ENCODE data around the gene PGBD5.
A peak's percentile ranks its signal among the peaks of the same experiment; 100 is the strongest.

The PGBD5 gene

DNA sequence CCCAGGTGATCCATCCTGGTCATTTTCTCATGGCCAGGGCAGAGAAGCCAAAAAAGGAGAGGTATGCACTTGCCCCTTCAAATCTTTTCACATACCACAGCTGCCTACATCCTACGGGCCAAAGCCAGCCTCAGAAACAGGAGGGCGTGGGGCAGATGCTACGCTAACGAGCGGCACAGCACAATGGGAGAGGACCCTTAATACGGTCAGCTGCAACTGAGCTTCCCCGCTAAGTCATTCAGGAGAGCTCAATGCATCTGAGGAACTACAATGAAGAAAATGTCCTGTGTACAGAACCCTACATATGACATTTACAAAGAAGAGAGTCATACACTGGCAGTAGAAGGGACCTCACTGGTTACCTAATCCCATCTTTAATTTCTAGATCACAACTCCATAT, 78.2 kb downstream of the PGBD5 start:
- no peak for DNase-seq (ENCODE audit: low spot score)

DNA sequence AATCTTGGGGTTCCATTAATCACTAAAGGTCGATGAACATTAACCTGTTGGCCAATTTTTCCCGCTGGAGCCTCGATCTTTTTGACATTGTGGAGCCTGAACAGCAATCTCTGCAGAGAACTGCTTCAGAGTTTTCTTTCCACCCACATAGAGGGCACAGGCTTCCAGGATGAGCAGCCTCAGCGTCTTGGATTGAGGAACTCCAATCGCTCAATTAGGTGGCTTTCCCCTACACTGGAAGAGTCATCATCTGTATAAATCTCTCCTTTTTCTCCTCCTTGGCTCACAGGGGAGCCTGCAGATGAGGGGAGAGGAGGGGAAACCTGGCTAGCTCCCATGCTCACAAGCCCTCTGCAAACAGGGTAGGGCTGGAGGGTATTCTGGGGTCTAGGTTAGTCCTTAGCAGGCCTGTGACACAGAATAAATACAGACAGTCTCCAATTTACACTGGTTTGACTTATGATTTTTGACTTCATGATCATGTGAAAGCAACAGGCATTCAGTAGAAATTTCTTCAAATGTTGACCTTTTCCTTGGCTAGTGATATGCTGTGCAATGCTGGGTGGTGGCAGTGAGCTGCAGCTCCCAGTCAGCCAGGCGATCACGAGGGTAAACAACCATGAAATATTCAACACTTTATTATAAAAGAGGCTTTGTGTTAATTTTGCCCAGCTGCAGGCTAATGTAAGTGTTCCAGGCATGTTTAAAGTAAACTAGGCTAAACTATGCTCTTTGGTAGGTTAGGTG, 80.8 kb downstream of the PGBD5 start:
- DNase-seq (ENCODE audit: low spot score): no peak

DNA sequence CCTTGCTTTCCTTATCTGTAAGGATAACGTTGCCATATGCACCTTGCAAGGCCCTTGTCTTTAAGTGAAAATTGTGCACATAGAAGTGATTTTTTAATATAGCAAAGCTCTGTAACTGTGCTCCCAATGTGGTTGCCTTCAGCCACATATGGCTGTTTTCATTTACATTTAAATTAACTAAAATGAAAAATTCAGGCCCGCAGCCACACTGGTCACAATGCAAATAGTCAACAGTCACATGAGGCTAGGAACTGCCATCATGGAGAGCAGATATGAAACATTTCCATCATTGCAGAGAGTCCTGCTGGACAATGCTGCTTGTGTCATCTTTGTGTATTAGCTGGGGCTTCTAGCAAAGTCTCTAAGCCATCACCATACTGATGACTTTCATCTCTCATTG, 83.4 kb downstream of the PGBD5 start:
- no peak for DNase-seq (ENCODE audit: low spot score)

DNA sequence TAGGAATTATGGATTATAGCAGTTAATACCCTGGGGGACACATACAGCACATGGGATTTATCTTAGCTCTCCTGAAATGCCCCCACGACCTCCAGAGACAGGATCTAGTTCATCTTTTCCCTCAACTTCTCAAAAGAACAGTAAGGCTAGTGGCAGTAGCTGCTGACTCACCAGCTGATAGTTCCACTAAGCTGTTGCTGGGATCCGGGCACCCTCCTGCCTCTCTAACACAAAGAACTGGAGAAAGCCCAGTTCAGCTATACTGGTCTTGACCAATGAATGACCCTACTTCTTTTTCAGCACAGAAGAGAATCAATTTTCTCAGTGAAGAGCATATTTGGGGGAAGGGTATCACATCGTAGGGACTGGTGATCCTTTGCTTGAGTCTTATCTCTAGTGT, 84.1 kb downstream of the PGBD5 start:
- DNase-seq (ENCODE audit: low spot score): no peak

DNA sequence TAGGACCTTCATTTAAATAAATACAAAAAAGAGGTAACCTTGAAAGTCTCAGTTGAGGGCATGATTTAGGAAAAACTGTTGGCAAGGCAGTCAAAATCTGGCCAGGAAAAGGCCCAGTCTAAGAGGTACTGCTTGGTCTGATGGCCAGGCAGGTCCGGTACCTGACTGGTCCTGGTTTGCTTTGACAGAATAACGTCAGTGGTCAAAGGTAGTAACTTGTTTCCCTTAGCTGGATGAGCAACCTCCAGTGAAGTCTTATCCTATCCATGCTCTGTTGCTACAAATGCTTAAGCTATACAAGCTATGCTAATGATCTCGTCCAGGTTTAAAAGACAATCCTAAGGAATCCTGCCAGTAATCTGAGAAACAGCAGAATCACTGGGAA, 85.0 kb downstream of the PGBD5 start:
- DNase-seq (ENCODE audit: low spot score): no peak

DNA sequence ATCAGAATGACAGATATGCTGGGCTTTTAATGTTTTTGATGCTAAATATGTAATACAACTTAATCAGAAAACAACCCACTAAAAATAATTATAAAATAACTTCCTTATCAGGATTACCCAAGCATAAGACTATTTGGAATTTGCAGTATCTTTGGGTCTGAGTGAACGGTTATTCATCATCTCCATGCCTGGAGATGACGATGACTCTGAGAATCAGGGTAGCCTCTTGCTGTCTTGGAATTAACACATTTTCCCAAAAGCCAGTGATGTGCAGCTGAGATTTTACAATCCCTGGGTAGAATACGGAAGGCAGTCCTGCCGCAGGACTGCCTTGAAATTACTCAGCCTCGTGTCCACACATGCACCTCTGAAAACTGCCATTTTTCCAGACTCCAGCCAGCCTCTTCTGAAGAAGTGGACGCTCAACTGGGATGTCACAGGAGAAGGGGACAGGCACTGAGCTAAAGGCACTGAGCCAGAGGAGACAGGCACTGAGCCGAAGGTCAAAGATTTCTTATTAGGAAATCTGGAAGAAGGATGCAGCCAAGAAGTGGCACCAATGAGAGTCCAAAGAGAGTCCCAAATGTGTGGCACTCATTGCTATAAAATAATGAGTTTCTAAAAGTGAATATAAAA, 85.5 kb downstream of the PGBD5 start:
- DNase-seq (ENCODE audit: low spot score): no peak

DNA sequence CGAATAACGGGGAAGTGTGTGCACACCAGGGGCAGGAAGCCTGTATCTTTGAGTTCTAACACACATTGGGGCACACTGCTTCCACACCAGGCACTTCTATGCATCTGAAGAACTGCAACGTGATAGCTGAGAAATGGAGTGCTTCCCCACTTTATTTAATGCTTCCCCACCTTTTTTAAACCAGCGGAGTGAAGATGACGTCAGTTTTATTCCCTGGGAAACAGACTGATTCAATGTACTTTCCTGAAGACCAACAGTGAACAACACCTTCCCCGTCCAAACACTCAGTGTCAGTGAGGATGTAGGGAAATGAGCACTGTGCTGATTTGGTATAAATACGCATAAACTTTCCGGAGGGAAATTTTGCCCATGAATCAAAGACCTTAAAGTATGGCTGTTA, 87.1 kb downstream of the PGBD5 start:
- no peak for DNase-seq (ENCODE audit: low spot score)

DNA sequence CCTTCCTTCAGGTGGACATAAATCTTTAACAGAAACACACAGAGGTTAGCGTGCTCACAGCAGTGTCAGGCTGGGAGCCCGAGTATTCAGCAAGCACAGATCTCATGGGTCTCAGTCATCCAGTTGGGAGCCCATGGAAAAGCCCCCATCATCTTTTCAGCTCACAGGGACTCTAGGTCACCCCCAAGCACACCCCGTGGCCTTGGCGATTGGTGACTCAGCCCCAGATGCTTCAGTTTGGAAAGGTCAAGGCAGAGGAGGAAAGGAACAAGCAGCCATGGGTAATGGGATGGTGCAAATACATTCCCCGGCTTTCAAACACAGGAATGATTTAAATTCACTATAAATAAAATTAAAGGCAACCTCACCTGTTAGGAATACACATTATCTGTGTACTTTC, 88.9 kb downstream of the PGBD5 start:
- no peak for DNase-seq (ENCODE audit: low spot score)

DNA sequence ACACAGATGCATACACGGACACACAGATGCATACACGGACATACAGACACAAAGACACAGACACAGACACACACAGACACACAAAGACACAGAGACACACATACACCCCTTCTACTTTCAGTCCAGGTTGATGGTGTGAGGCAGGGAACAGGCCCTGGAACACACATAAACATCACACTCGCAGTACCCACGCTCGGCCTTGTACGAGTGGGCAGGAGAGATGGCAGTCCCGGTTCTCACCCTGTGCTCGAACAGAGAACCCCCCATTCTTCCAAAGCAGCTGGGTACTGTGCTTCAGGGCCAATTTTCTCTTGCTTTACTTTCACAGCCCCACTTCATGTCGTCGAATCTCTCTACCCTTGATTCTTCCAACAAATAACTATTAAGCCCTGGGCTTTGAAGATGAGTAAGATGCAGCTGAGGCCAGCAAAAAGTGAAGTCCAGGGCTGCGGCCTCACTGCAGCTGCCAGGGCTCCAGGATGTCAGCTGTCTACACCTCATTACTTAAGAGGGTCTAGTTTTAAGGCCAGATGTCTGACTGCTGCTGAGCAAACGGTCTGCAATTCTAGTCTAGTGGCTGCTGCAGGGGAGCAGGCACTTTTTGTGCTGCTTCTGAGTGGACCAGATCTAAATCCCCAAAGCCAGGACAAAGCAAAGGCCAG, 90.1 kb downstream of the PGBD5 start:
- DNase-seq (ENCODE audit: low spot score): no peak

DNA sequence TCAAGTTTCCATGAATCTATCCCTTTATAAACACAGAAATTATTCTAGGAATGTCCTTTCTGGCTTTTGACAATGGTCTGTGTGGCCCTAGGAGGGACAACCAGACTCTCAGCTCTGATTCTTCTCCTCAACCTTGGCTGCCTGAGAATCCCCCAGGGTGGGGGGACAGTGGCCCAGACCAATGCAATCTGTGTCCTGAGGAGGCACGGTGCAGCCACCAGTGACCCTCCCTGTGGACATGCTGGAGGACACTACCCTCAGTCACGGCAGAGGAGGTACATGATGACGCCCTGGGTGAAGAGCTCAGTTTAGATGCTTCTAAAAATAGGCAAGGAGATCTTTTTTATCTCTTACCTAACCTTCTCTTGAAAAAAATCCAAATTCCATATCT, 91.7 kb downstream of the PGBD5 start:
- DNase-seq (ENCODE audit: low spot score): no peak

DNA sequence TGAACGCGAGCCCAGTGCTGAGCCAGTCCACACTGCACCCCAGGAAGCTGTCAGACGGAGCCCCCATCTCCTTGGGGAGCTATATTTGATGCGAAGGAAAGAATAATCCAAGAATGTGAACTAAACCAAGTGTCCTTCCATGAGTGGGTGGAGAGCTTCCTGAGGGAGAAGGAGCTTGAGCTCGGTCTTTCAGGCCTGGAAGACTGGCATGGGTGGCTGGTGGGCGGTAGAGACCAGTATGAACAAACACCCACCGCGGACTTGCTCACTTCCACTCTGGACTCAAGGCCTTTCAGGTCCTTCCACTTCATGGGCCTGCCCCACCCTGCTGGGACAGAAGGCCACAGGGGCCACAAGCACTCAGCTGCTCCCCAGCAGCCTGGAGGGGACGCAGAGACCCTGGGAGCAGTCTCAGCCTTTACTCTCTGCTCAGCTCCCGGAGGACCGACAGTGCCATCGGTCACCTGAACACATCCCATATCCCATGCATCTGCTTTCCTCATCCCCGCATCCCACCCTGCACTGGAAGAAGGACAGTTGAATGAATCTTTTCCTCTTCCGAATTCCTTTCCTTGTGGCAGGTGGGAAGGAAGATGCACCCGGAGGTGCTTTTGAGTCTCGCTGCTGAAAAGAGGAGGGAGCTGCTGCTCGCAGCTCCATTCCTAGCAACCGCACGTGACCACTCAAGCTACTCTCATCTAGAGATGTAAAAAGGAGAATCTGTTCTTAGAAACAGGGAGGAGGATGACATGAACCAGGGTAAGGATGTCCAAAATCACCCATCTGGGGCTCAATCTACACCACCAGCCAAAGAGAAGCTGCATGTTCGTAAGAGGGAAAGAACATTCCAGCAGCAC, 92.3 kb downstream of the PGBD5 start:
- DNase-seq (ENCODE audit: low spot score): no peak

DNA sequence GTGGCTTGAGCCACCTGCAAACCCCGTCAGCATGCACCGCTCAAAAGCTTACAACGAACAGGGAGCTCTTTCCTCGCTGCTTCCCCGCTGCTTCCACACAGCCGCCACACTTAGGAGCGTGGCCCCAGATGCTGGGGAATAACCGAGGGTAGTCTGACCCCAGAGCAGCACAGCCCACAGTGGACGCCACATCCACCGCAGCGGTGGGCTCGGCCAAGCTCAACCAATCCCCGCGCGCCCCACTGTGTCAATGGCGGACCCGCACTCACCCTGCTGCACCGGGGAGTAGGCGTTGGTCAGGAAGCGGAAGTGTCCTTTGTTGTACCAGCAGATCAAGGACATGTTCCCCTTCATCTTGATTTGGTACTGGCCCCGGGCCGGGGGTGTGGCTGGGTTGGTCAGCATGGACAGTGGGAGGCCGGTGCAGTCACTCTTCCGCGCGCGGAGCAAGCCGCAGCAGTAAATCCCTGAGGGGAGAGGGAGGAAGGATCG, 93.5 kb downstream of the PGBD5 start:
- DNase-seq (ENCODE audit: low spot score): no peak

DNA sequence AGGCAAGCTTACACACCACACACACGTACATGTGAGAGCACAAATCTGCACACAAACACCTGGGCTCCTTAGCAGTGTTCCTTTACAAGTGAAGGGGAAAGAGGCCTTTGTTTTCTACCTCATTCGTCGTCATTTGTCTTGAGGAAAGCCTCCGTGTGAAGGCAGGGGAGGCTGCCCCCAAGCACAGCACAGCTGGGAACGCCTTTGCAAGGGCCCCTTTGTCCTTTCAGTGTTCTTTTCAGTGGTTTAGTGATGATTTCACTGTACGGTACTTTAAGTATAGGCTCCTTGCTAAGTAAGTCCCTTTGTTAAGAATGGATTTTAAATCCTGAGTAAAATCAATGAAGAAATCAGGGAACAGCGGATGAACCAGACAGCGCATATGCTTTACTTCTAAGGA, 94.1 kb downstream of the PGBD5 start:
- DNase-seq (ENCODE audit: low spot score): no peak

DNA sequence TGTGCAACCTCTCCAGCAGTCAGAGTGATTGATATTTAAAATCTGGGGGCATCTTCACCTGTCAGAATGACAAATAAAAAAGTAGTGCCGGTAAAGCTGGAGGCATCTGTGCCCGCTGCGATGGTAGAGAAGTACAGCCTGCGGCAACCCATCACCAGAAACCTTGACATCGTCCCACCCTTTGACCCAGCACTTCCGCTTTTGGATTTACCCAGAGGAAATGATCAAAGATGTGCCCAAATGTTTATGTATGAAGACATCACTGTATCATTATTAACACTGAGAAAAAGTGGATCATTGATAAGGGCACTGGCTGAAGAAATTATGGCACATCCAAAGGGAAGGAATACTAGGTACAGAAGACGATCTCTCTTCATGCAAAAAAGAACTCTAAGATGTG, 96.0 kb downstream of the PGBD5 start:
- DNase-seq (ENCODE audit: low spot score): no peak

DNA sequence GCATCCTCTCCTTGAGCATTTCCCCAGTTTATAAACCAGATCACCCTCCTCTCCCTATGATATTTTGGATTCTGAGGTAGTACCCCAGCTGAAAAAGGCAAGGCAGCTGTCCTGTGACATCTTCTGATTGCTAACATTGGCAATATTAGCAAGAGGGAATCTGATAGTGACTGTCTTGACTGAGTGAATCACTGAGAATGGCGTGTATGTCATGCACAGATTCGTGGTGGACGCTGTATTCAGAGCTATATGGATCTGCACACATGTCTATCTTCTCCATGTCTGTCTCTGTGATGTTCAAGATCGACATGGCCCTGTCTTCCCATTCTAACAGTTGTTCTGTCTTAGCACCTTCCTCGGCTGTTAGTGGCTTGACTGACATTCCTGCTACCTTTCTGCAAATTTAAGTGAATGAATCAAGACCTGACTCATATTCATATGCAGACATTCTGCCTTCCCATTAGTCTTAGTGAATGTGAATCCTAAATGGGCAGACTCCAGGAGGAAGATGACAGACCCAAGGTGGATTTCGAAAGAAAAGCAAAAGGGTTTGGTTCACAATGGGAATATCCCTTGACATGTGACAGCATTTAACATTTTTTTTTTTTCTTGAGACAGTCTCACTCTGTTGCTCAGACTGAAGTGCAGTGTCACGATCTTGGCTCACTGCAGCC, 97.7 kb downstream of the PGBD5 start:
- DNase-seq (ENCODE audit: low spot score): peak; percentile 90

DNA sequence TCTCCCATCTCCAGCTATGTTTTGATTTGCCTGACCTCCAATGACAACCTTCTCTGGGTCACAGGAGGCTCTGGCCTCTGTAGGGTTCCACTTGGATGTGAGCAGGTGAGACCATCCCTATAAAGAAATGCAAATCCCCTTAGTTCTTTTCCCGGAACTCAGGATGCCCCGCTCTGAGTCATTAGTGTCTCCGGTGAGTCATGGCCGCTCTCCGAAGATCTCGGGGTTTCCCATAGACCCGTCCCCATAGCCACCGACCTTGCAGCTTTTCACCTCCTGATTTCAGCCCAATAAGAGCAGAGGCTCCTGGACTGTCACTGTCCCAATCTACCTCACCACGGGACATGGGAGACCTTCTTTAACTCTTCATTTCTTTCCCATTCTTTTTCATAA, 98.2 kb downstream of the PGBD5 start:
- DNase-seq (ENCODE audit: low spot score): peak; percentile 63

DNA sequence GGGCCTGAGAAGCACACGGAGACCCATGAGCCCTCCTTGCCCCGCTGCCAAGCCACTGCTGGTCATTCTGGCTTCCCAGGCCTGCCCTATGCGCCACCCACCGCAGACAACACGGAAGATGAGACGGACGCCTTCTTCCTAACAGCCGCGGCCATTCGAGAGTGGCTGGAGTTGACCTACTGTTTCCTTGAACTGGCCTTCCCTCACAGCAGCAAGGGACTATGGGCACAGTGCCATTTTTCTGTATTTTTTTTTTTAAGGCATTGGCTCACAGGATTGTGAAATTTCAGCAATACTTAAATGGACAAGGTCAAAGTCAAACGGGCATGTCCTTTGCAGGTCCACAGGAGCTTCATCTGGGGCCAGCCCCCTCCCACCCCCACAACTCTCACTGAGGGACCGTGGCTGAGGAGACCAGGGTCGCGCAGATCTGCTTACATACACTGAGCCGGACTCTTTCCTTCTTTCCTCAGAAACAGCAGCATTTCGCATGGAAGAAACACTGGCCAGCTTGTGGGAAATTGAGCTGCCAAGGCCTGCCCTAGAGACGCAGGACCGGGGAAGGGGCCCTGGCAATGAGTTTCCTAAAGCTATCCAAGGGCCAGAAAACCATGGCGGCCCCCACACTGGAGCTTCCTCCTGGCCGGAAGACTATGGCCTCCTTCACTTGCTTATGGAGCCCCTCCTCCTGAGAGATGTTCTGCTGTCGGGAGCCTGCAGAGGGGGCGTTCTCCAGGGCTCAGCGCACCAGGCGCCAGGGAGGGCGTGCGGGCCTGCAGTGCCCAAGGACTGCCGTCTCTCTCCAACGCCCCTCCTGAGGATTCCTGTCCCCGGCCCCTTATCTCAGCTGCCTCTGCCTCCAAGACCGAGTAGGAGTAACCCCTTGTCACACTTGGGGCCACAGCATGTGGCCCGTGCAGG, 98.9 kb downstream of the PGBD5 start:
- DNase-seq (ENCODE audit: low spot score): no peak

DNA sequence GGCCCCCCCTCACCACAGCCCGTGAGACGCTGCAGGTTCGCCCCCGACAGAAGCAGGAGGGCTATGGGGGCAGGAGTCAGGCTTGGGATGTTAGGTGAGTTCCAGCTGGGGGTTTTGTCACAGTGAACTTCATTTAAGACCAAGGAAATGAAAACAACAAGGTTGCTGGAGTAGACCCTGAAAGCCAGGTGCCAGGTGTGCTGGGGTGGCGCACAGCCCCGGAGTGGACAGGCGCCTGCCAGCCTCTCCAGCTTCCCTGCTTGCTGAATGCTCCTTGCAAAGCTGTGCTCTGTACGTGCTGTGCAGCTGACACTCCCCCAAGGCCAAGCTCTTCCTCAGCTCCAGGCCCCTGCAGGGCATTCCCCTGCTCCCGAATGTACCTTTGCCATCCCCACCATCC, 102.4 kb downstream of the PGBD5 start:
- no peak for DNase-seq (ENCODE audit: low spot score)

DNA sequence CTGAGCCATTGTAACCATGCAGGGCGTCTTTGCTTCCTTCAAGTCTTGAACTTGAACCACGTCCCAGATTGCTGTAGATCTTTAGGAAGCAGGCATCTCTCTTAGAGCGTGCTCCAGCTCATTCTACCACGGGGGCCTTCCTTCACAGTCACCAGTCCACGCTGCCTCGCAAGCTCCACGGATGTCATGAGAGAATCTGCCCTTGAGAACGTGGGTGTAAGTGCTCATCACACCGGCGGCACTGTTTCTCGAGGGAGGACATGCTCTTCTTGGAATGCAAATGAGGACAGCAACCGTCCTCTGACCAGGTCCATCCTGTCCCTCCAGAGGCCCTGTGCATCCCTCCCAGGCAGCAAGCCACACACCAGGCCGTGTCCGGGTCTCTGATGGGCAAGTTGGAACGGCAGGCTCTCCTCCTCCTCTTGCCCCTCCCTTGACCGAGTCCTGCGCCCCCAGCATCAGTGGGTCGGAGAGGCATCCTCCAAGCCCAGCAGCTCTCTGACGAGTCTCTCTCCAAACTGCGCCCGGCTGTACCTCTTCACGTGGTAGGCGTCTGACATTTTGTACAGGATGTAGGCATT, 103.1 kb downstream of the PGBD5 start:
- no peak for DNase-seq (ENCODE audit: low spot score)

DNA sequence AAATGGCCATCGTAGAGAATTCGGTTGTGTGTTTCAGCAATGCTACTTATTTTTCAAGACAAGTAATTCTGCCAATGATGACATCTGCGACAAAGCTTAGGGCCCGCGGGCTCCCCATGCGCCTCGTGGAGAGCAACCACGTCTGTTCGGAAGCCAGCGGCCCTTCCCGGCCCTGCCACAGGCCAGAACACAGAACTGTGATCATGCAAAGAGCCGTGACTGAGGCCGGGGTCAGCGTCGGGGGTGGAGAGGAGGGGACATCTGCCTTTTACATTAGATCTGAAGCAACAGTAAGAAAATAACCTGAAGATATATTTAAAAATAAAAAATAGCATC, 103.7 kb downstream of the PGBD5 start:
- no peak for DNase-seq (ENCODE audit: low spot score)

All from kidney tubule cell (primary cell).